WTC11 (cell line): ENCODE data around the gene UFC1. TPM values are rescaled to one million over a fixed set of nuclear protein-coding genes. Genes with fewer than 3 reads are reported as not detected.

Source experiments
- ATAC-seq: fragments of 200-7000 bp; cut with Tn5 transposase; 2 replicates; pipeline ENCODE4 v1.10.0; 2021; ENCODE audit warnings: mild to moderate bottlenecking, moderate library complexity
- CTCF ChIA-PET: fragments of 300-600 bp; sonication (Branson Sonifier 250); formaldehyde crosslinking; loops from one replicate; lab custom pipeline; 2021; ENCODE audit warnings: antibody characterized with exemption; lab: Charles Lee
- POLR2A ChIA-PET: fragments of 350-600 bp; sonication (Branson Sonifier 250); formaldehyde crosslinking; loops from one replicate; lab custom pipeline; 2021; ENCODE audit warnings: antibody characterized with exemption; lab: Charles Lee
- DNase-seq: peaks from one replicate; pipeline ENCODE4 v3.0.0; 2021; ENCODE audit warnings: low spot score
- H3K27ac Mint-ChIP-seq: 2 replicates; pipeline ENCODE4 v1.8.0; 2021; ENCODE audit warnings: mixed read lengths
- H3K27me3 Mint-ChIP-seq: 2 replicates; pipeline ENCODE4 v1.8.0; 2021; ENCODE audit warnings: low read depth, mild to moderate bottlenecking, moderate library complexity, mixed read lengths
- H3K36me3 Mint-ChIP-seq: 2 replicates; pipeline ENCODE4 v1.8.0; 2021; ENCODE audit warnings: mixed read lengths
- H3K4me1 Mint-ChIP-seq: 2 replicates; pipeline ENCODE4 v1.8.0; 2022; ENCODE audit warnings: mixed read lengths
- H3K4me3 Mint-ChIP-seq: 2 replicates; pipeline ENCODE4 v1.8.0; 2021; ENCODE audit warnings: mild to moderate bottlenecking, moderate library complexity, mixed read lengths
- H3K9me3 Mint-ChIP-seq: 2 replicates; pipeline ENCODE4 v1.8.0; 2021; ENCODE audit warnings: mixed read lengths
- ATF1 ChIP-seq: sonication (generic); formaldehyde crosslinking; IDR thresholded peaks from 2 replicates; pipeline ENCODE4 v1.8.1; 2023; ENCODE audit warnings: mild to moderate bottlenecking, moderate library complexity, missing genetic modification reagents
- ERG ChIP-seq: fragments of 250-450 bp; sonication (Bioruptor Pico); IDR thresholded peaks from 2 replicates; pipeline ENCODE4 v1.8.0; 2021; ENCODE audit warnings: mild to moderate bottlenecking
- FOXP4 ChIP-seq: sonication (generic); formaldehyde crosslinking; IDR thresholded peaks from 2 replicates; pipeline ENCODE4 v1.8.0; 2022; ENCODE audit warnings: mild to moderate bottlenecking, missing genetic modification reagents
- GTF2I ChIP-seq: fragments of 250-450 bp; sonication (Bioruptor Pico); conservative IDR thresholded peaks from 2 replicates; pipeline ENCODE4 v1.4.0; 2021; ENCODE audit warnings: mild to moderate bottlenecking
- HMGXB4 ChIP-seq: sonication (generic); formaldehyde crosslinking; IDR thresholded peaks from 2 replicates; pipeline ENCODE4 v1.8.1; 2023; ENCODE audit warnings: mild to moderate bottlenecking, moderate library complexity, missing genetic modification reagents
- IRF1 ChIP-seq: sonication (generic); formaldehyde crosslinking; IDR thresholded peaks from 2 replicates; pipeline ENCODE4 v1.8.0; 2023; ENCODE audit warnings: missing genetic modification reagents
- JAZF1 ChIP-seq: fragments of 250-450 bp; sonication (Bioruptor Pico); IDR thresholded peaks from 2 replicates; pipeline ENCODE4 v1.9.0; 2021; ENCODE audit warnings: moderate library complexity, mild to moderate bottlenecking, inconsistent platforms
- JUN ChIP-seq: sonication (generic); formaldehyde crosslinking; IDR thresholded peaks from 2 replicates; pipeline ENCODE4 v1.8.0; 2023; ENCODE audit warnings: mild to moderate bottlenecking, missing genetic modification reagents
- NR3C1 ChIP-seq: sonication (generic); formaldehyde crosslinking; conservative IDR thresholded peaks from 2 replicates; pipeline ENCODE4 v1.8.1; 2023; ENCODE audit warnings: low read depth, mild to moderate bottlenecking, missing genetic modification reagents
- PRDM15 ChIP-seq: sonication (generic); formaldehyde crosslinking; IDR thresholded peaks from 2 replicates; pipeline ENCODE4 v1.8.0; 2022; ENCODE audit warnings: missing genetic modification reagents
- ZNF121 ChIP-seq: sonication (generic); formaldehyde crosslinking; IDR thresholded peaks from 2 replicates; pipeline ENCODE4 v1.8.0; 2023; ENCODE audit warnings: missing genetic modification reagents
- ZNF232 ChIP-seq: sonication (generic); formaldehyde crosslinking; IDR thresholded peaks from 2 replicates; pipeline ENCODE4 v1.8.0; 2022; ENCODE audit warnings: mild to moderate bottlenecking, missing genetic modification reagents
- ZNF281 ChIP-seq: sonication (generic); formaldehyde crosslinking; IDR thresholded peaks from 2 replicates; pipeline ENCODE4 v1.8.0; 2023; ENCODE audit warnings: mild to moderate bottlenecking, missing genetic modification reagents
- ZSCAN18 ChIP-seq: fragments of 250-450 bp; sonication (Bioruptor Pico); IDR thresholded peaks from 2 replicates; pipeline ENCODE4 v2.1.2; 2022; ENCODE audit warnings: mild to moderate bottlenecking, moderate library complexity
- total RNA-seq: library from RNA; stranded (reverse); gene quantifications from 3 replicates; pipeline ENCODE4 v1.2.3, GENCODE V29; 2021

UFC1 gene
- total RNA-seq, 1 experiment from 2014 or later: 56.2 TPM

- DNase-seq: no peak
- peak overlapping the region; percentile 16; the same call in 1 of the 2 replicates for H3K4me3 Mint-ChIP-seq
- H3K4me1 Mint-ChIP-seq: peaks cover 11% of the 10 kb centered on the region
- no peaks in the 10 kb centered on the region for H3K27me3 Mint-ChIP-seq
- peak; percentile 74 for ATAC-seq
- 0 out of 2 replicates have a peak, but pooled peaks cover 3% of the 10 kb centered on the region for H3K36me3 Mint-ChIP-seq
- ChIA-PET CTCF (interaction anchor here (0.6 to 3.2 kb wide), 12 partner anchors 10 to 201 kb away, joined by 3 to 22 read pairs (median 4); partner anchors contain the start of genes B4GALT3, NDUFS2, PCP4L1 and PPOX), POLR2A (no interaction called here)
- peak; percentile 83 for TF ChIP-seq PRDM15 (CRISPR knock-in tag)
- no peak for TF ChIP-seq NR3C1 (CRISPR knock-in tag)
- H3K9me3 Mint-ChIP-seq: no peaks in the 10 kb centered on the region
- no peak overlapping the region for H3K27ac Mint-ChIP-seq
These were observed 37.3 kb downstream of the UFC1 start for GRCh38 chr1:161190962-161191521.

- TF ChIP-seq FOXP4 (no peak), ATF1 (CRISPR knock-in tag) (no peak), ERG (CRISPR knock-in tag) (no peak), ZNF232 (no peak), IRF1 (CRISPR knock-in tag) (no peak), ZNF121 (no peak), ZSCAN18 (CRISPR knock-in tag) (no peak), JUN (no peak), ZNF281 (no peak), NR3C1 (CRISPR knock-in tag) (no peak), HMGXB4 (CRISPR knock-in tag) (no peak), GTF2I (no peak), JAZF1 (CRISPR knock-in tag) (no peak)
- Mint-ChIP-seq H3K27ac (no peak overlapping the region), H3K4me1 (peaks cover 16% of the 10 kb centered on the region), H3K36me3 (0 out of 2 replicates have a peak, but pooled peaks cover 3% of the 10 kb centered on the region), H3K9me3 (no peaks in the 10 kb centered on the region), H3K4me3 (no peak overlapping the region), H3K27me3 (no peaks in the 10 kb centered on the region)
- ChIA-PET CTCF (interaction anchor here (0.6 to 3.2 kb wide), 8 partner anchors 9 to 198 kb away, joined by 3 to 22 read pairs (median 6); partner anchors contain the start of genes B4GALT3, NDUFS2, PCP4L1 and PPOX), POLR2A (no interaction called here)
- DNase-seq (no peak), ATAC-seq (no peak)
These were observed 38.2 kb downstream of the UFC1 start for GRCh38 chr1:161191971-161192370.
